GM23248 (cell line): Measurements from ENCODE around the gene RPP25L. TPM values are rescaled to one million over a fixed set of nuclear protein-coding genes. Genes with fewer than 3 reads are reported as not detected.

Source experiments
- DNase-seq: peaks from one replicate; pipeline ENCODE4 v3.0.0-alpha.2; 2015
- H2AFZ ChIP-seq: fragments of 200-600 bp; sonication (generic); 2 replicates; pipeline ENCODE4 v1.6.1; 2016; ENCODE audit warnings: antibody characterized with exemption
- H3F3A ChIP-seq: fragments of 200-600 bp; sonication (generic); 2 replicates; pipeline ENCODE4 v1.6.1; 2016; ENCODE audit warnings: mild to moderate bottlenecking, antibody characterized with exemption, mixed run types; ENCODE audit not compliant: insufficient read depth
- H3K27ac ChIP-seq: fragments of 200-600 bp; sonication (generic); 2 replicates; pipeline ENCODE4 v1.5.1; 2016; ENCODE audit warnings: mild to moderate bottlenecking
- H3K27me3 ChIP-seq: fragments of 200-600 bp; sonication (generic); replicated peaks from 2 replicates; pipeline ENCODE4 v1.6.1; 2016; ENCODE audit warnings: mild to moderate bottlenecking; ENCODE audit not compliant: insufficient read depth
- H3K36me3 ChIP-seq: fragments of 200-600 bp; sonication (generic); 2 replicates; pipeline ENCODE4 v1.6.1; 2016; ENCODE audit warnings: low read depth, mild to moderate bottlenecking
- H3K4me1 ChIP-seq: fragments of 200-600 bp; sonication (generic); 2 replicates; pipeline ENCODE4 v1.6.1; 2016; ENCODE audit warnings: mild to moderate bottlenecking; ENCODE audit not compliant: insufficient read depth
- H3K4me2 ChIP-seq: fragments of 200-600 bp; sonication (generic); one replicate; pipeline ENCODE4 v1.6.1; 2016; ENCODE audit warnings: mild to moderate bottlenecking; ENCODE audit not compliant: unreplicated experiment
- H3K4me3 ChIP-seq: fragments of 200-600 bp; sonication (generic); 2 replicates; pipeline ENCODE4 v1.5.1; 2016; ENCODE audit warnings: mild to moderate bottlenecking
- H3K79me2 ChIP-seq: fragments of 200-600 bp; sonication (generic); 2 replicates; pipeline ENCODE4 v1.6.1; 2016; ENCODE audit warnings: mild to moderate bottlenecking; ENCODE audit not compliant: insufficient read depth
- H3K9ac ChIP-seq: fragments of 200-600 bp; sonication (generic); 2 replicates; pipeline ENCODE4 v1.6.1; 2016; ENCODE audit warnings: mild to moderate bottlenecking
- H3K9me2 ChIP-seq: fragments of 200-600 bp; sonication (generic); 2 replicates; pipeline ENCODE4 v1.6.1; 2016; ENCODE audit warnings: mixed run types, mild to moderate bottlenecking, moderate library complexity; ENCODE audit not compliant: insufficient read depth
- H3K9me3 ChIP-seq: fragments of 200-600 bp; sonication (generic); one replicate; pipeline ENCODE4 v1.6.1; 2017; ENCODE audit warnings: low read depth
- H4K20me1 ChIP-seq: fragments of 200-600 bp; sonication (generic); 2 replicates; pipeline ENCODE4 v1.6.0; 2016; ENCODE audit not compliant: insufficient read depth
- EZH2 ChIP-seq: fragments of 200-600 bp; sonication (generic); IDR thresholded peaks from 2 replicates; pipeline ENCODE4 v1.6.1; 2018; ENCODE audit warnings: antibody characterized with exemption, mild to moderate bottlenecking; ENCODE audit not compliant: insufficient read depth, poor library complexity, severe bottlenecking
- EZH2phosphoT487 ChIP-seq: fragments of 200-600 bp; sonication (generic); IDR thresholded peaks from 2 replicates; pipeline ENCODE4 v1.6.1; 2018; ENCODE audit warnings: antibody characterized with exemption, moderate library complexity, mild to moderate bottlenecking, low read depth; ENCODE audit not compliant: insufficient read depth
- WGBS, 2 experiments: methylation state at CpG; one replicate each; pipeline ENCODE4 v1.1.6; 2015 to 2017; ENCODE audit warnings: low lambda C conversion rate in 2 of 2, low coverage in 1 of 2; ENCODE audit errors: missing lambda C conversion rate in 2 of 2; 5-methylcytosine and 5-hydroxymethylcytosine counted together
- in situ Hi-C: fragments of 300-500 bp; cut with MboI; formaldehyde crosslinking; loops from 2 replicates; pipeline ENCODE4 v1.15.0; 2020
- polyA plus RNA-seq: library from polyadenylated mRNA; unstranded; fragments of >200 nt; fragmentation: Nextera tagmentation; extraction: Ambion mirVana; gene quantifications from 2 replicates; pipeline ENCODE4 v1.2.1, GENCODE V29; 2016
- total RNA-seq: library from RNA; depleted of rRNA; stranded (reverse); fragments of >200 nt; shearing (Covaris generic); gene quantifications from 2 replicates; pipeline ENCODE4 v1.2.3, GENCODE V29; 2014; rRNA removed

The RPP25L gene
- total RNA-seq (16.9 and 28.7 TPM in 2 replicates), polyA plus RNA-seq (21.0 and 25.0 TPM in 2 replicates)

- H3K79me2 ChIP-seq, result peaks cover 16% of the 10 kb centered on the region
- WGBS, 2 experiments, result 1 to 2% methylated on average over 66 to 73 of the region's 77 CpGs
- H3K4me2 ChIP-seq, result peak within 1 kb of the TSS; percentile 78
- H3K9ac ChIP-seq, result peak within 1 kb of the TSS; percentile 94
- no peak for TF ChIP-seq EZH2phosphoT487
- TF ChIP-seq EZH2, result no peak
- peaks cover 14% of the 10 kb centered on the region; the same call in 1 of the 2 replicates for H3F3A ChIP-seq
- H3K27ac ChIP-seq, result peak within 1 kb of the TSS; percentile 41
- H3K9me2 ChIP-seq, result no peaks in the 10 kb centered on the region
- H3K9me3 ChIP-seq, result no peaks in the 10 kb centered on the region
- peak; percentile 95 for DNase-seq
- peak within 1 kb of the TSS; percentile 94 for H3K4me3 ChIP-seq
- in situ Hi-C loops, result loop anchor here (25.0 kb wide), 1 partner anchor 100 kb away; the partner anchor contains the start of gene ENHO
- H3K4me1 ChIP-seq, result peaks cover 9% of the 10 kb centered on the region; the same call in 1 of the 2 replicates
- peaks cover 2% of the 10 kb centered on the region; the same call in 1 of the 2 replicates for H3K36me3 ChIP-seq
- H3K27me3 ChIP-seq, result no peaks in the 10 kb centered on the region
- H4K20me1 ChIP-seq, result no peaks in the 10 kb centered on the region
- H2AFZ ChIP-seq, result peak within 1 kb of the TSS; percentile 93
Measured at GRCh38 chr9:34611811-34612787, at the start of gene RPP25L. Gene RPP25L (minus strand): TSS chr9:34612097. CDS start chr9:34611296, 801 bp downstream.

- Histone ChIP-seq H3K79me2 (no peaks in the 10 kb centered on the region), H3F3A (peaks cover 11% of the 10 kb centered on the region; the same call in 1 of the 2 replicates), H3K4me3 (no peak overlapping the region), H3K27me3 (no peaks in the 10 kb centered on the region), H3K4me1 (peaks cover 5% of the 10 kb centered on the region), H3K4me2 (no peak overlapping the region), H3K9me3 (no peaks in the 10 kb centered on the region), H3K9ac (no peak overlapping the region), H2AFZ (no peak overlapping the region), H3K9me2 (no peaks in the 10 kb centered on the region), H3K27ac (no peak overlapping the region), H3K36me3 (no peaks in the 10 kb centered on the region), H4K20me1 (no peaks in the 10 kb centered on the region)
- no peak for TF ChIP-seq EZH2
- no peak for TF ChIP-seq EZH2phosphoT487
- DNase-seq, result no peak
- 94 to 95% methylated on average over 8 of the region's 8 CpGs for WGBS, 2 experiments
- in situ Hi-C loops, result no loop called here
Measured at GRCh38 chr9:34659592-34660253, 47.8 kb upstream of the RPP25L start.

GRCh38 chr9:34658461-34658860 lies 46.6 kb upstream of the RPP25L start:
- Histone ChIP-seq H3K27me3 (no peaks in the 10 kb centered on the region), H3F3A (no peaks in the 10 kb centered on the region), H3K27ac (no peak overlapping the region), H3K9ac (no peak overlapping the region), H2AFZ (no peak overlapping the region), H3K36me3 (no peaks in the 10 kb centered on the region), H3K4me2 (no peak overlapping the region), H3K9me3 (no peaks in the 10 kb centered on the region), H4K20me1 (no peaks in the 10 kb centered on the region), H3K79me2 (no peaks in the 10 kb centered on the region), H3K9me2 (no peaks in the 10 kb centered on the region), H3K4me3 (no peak overlapping the region), H3K4me1 (peaks cover 17% of the 10 kb centered on the region)
- TF ChIP-seq EZH2phosphoT487 (no peak), EZH2 (no peak)
- DNase-seq, result no peak
- in situ Hi-C loops, result no loop called here
- 84 to 87% methylated on average over 14 of the region's 14 CpGs for WGBS, 2 experiments

GRCh38 chr9:34656992-34657391 lies 45.1 kb upstream of the RPP25L start:
- Histone ChIP-seq H3K4me3 (no peak overlapping the region), H3F3A (peaks cover 9% of the 10 kb centered on the region; the same call in 1 of the 2 replicates), H3K79me2 (no peaks in the 10 kb centered on the region), H2AFZ (no peak overlapping the region), H3K9me2 (no peaks in the 10 kb centered on the region), H3K9ac (no peak overlapping the region), H3K9me3 (no peaks in the 10 kb centered on the region), H3K4me2 (no peak overlapping the region), H3K27me3 (no peaks in the 10 kb centered on the region), H3K27ac (no peak overlapping the region), H3K36me3 (no peaks in the 10 kb centered on the region), H4K20me1 (no peaks in the 10 kb centered on the region), H3K4me1 (peaks cover 31% of the 10 kb centered on the region)
- TF ChIP-seq EZH2phosphoT487 (no peak), EZH2 (no peak)
- DNase-seq, result no peak
- in situ Hi-C loops, result no loop called here
- WGBS, 2 experiments, result 81 to 82% methylated on average over 5 of the region's 5 CpGs
